Measurements from ENCODE around the gene PIKFYVE. TPM values are rescaled to one million over a fixed set of nuclear protein-coding genes. Genes with fewer than 3 reads are reported as not detected.
"Not testable (repeated sequence)": the region's sequence is repeated elsewhere in the genome, so short reads cannot be mapped to it uniquely, and the experiment has no call there.

PIKFYVE gene
- total RNA-seq, 6 experiments from 2014 or later, result 10.7 to 16.0 (median 13.2) TPM

- TF ChIP-seq CTCF (IDR thresholded peaks at IDR 0.05) (no peak), POLR2A (IDR thresholded peaks at IDR 0.05) (no peak)
- Histone ChIP-seq H3K36me3 (no peaks in the 10 kb centered on the region), H3K9me3 (peaks cover 0 to 3% (median 0%) of the 10 kb centered on the region in 4 donors), H3K4me3 (no peak overlapping the region), H3K4me1 (peaks cover 0 to 26% (median 5%) of the 10 kb centered on the region in 4 donors), H3K27me3 (no peaks in the 10 kb centered on the region), H3K27ac (peak overlapping the region; percentile 59 to 86 (median 69))
- 34% methylated on average over 8 of the region's 8 CpGs for WGBS (ENCODE audit: insufficient coverage, low coverage, low lambda C conversion rate, missing lambda C conversion rate)
- DNase-seq (no peak), ATAC-seq (peak in 1 of 4 donors; percentile 48)
- intact Hi-C loops (cut with DNase I), result no loop called here
Observed at GRCh38 chr2:208370881-208371633, 105.0 kb downstream of the PIKFYVE start.

GRCh38 chr2:208371634-208371935 is 105.5 kb downstream of the PIKFYVE start:
- WGBS (ENCODE audit: insufficient coverage, low coverage, low lambda C conversion rate, missing lambda C conversion rate), result 17% methylated on average over 1 of the region's 1 CpG
- Histone ChIP-seq H3K27me3 (no peaks in the 10 kb centered on the region), H3K27ac (peak overlapping the region in 2 of 3 donors; percentile 69 to 86), H3K4me1 (peaks cover 0 to 26% (median 5%) of the 10 kb centered on the region in 4 donors), H3K4me3 (no peak overlapping the region), H3K9me3 (peaks cover 0 to 3% (median 0%) of the 10 kb centered on the region in 4 donors), H3K36me3 (no peaks in the 10 kb centered on the region)
- ATAC-seq (peak in 1 of 4 donors; percentile 54), DNase-seq (no peak)
- intact Hi-C loops (cut with DNase I), result no loop called here
- no peak for TF ChIP-seq POLR2A (IDR thresholded peaks at IDR 0.05)
- no peak for TF ChIP-seq CTCF (IDR thresholded peaks at IDR 0.05)

- peaks cover 0 to 3% (median 0%) of the 10 kb centered on the region in 4 donors for H3K9me3 ChIP-seq
- no peak for DNase-seq
- no peak overlapping the region for H3K27ac ChIP-seq
- peaks cover 0 to 23% (median 5%) of the 10 kb centered on the region in 4 donors for H3K4me1 ChIP-seq
- ATAC-seq, result peak; percentile 21 to 59 (median 47)
- intact Hi-C loops (cut with DNase I), result no loop called here
- no peaks in the 10 kb centered on the region for H3K36me3 ChIP-seq
- TF ChIP-seq CTCF (IDR thresholded peaks at IDR 0.05) (peak; percentile 82 to 88 (median 84)), POLR2A (IDR thresholded peaks at IDR 0.05) (no peak)
- no peak overlapping the region for H3K4me3 ChIP-seq
- no peaks in the 10 kb centered on the region for H3K27me3 ChIP-seq
- 50% methylated on average over 2 of the region's 2 CpGs for WGBS (ENCODE audit: insufficient coverage, low coverage, low lambda C conversion rate, missing lambda C conversion rate)
Observed at GRCh38 chr2:208373460-208374089, 107.5 kb downstream of the PIKFYVE start.

- Histone ChIP-seq H3K36me3 (no peaks in the 10 kb centered on the region), H3K4me1 (peaks cover 0 to 10% (median 2%) of the 10 kb centered on the region in 4 donors), H3K9me3 (no peaks in the 10 kb centered on the region), H3K4me3 (no peak overlapping the region), H3K27me3 (no peaks in the 10 kb centered on the region), H3K27ac (no peak overlapping the region)
- TF ChIP-seq CTCF (IDR thresholded peaks at IDR 0.05) (no peak), POLR2A (IDR thresholded peaks at IDR 0.05) (no peak)
- WGBS (ENCODE audit: insufficient coverage, low coverage, low lambda C conversion rate, missing lambda C conversion rate), result 70% methylated on average over 1 of the region's 1 CpG
- DNase-seq (no peak), ATAC-seq (no peak)
- intact Hi-C loops (cut with DNase I), result no loop called here
Observed at GRCh38 chr2:208375491-208376068, 109.5 kb downstream of the PIKFYVE start.

- DNase-seq; H3K36me3 ChIP-seq; H3K4me1 ChIP-seq; H3K27ac ChIP-seq; intact Hi-C loops (cut with DNase I); H3K9me3 ChIP-seq; H3K27me3 ChIP-seq; ATAC-seq; H3K4me3 ChIP-seq: not testable (repeated sequence)
- WGBS (ENCODE audit: insufficient coverage, low coverage, low lambda C conversion rate, missing lambda C conversion rate), result 100% methylated on average over 2 of the region's 40 CpGs
Observed at GRCh38 chr2:208377344-208377860, 111.3 kb downstream of the PIKFYVE start.

All from right lobe of liver (tissue), 6 donors.